C4-2B (cell line): ENCODE results near the gene DNAH9.

Experiments used
- CTCF ChIP-seq: fragments of 450-650 bp; conservative IDR thresholded peaks from 2 replicates; pipeline ENCODE4 v1.5.1; 2017; ENCODE audit warnings: mild to moderate bottlenecking
- ZFX ChIP-seq: fragments of 450-650 bp; IDR thresholded peaks from 2 replicates; pipeline ENCODE4 v1.6.1; 2017

GRCh38 chr17:11624976-11625375, 26.7 kb downstream of the DNAH9 start:
- TF ChIP-seq CTCF: no peak
- no peak for TF ChIP-seq ZFX
